Sigmoid colon (tissue), 7 donors: Measurements from ENCODE around the gene TEX264. TPM values are rescaled to one million over a fixed set of nuclear protein-coding genes. Genes with fewer than 3 reads are reported as not detected.
A peak's percentile ranks its signal among the peaks of the same experiment; 100 is the strongest.
"Not testable (repeated sequence)": the region's sequence is repeated elsewhere in the genome, so short reads cannot be mapped to it uniquely, and the experiment has no call there.

Source experiments
- DNase-seq: peaks from one replicate; pipeline ENCODE4 v3.0.0-alpha.2; 2019
- H3K27ac ChIP-seq, 4 donors: fragments of 200-600 bp; sonication (generic); one replicate each; pipeline ENCODE4 v1.5.1; 2016 to 2019; ENCODE audit warnings: mild to moderate bottlenecking in 1 of 4
- H3K27me3 ChIP-seq, 3 donors: fragments of 200-600 bp; sonication (generic); one replicate each; pipeline ENCODE4 v1.5.1; 2019; ENCODE audit warnings: mild to moderate bottlenecking in 1 of 3
- H3K36me3 ChIP-seq, 4 donors: fragments of 200-600 bp; sonication (generic); one replicate each; pipeline ENCODE4 v1.5.1; 2016 to 2019
- H3K4me1 ChIP-seq, 4 donors: fragments of 200-600 bp; sonication (generic); one replicate each; pipeline ENCODE4 v1.5.1; 2017 to 2019
- H3K4me3 ChIP-seq, 4 donors: fragments of 200-600 bp; sonication (generic); one replicate each; pipeline ENCODE4 v1.5.1; 2017 to 2019; ENCODE audit warnings: mild to moderate bottlenecking in 2 of 4, moderate library complexity in 1 of 4
- H3K9me3 ChIP-seq, 4 donors: fragments of 200-600 bp in 3 of 4; sonication (generic) in 3 of 4; one replicate each; pipeline versions ENCODE4 v1.5.1 to v1.6.1; 2013 to 2019
- EP300 ChIP-seq, 4 donors: sonication (generic); formaldehyde crosslinking; IDR thresholded peaks; one replicate each; pipeline ENCODE4 v1.6.1; 2017; ENCODE audit warnings: antibody characterized with exemption in 4 of 4
- POLR2A ChIP-seq, 2 donors: fragments of 450-650 bp; IDR thresholded peaks; one replicate each; pipeline ENCODE4 v1.6.1; 2016; ENCODE audit warnings: antibody characterized with exemption in 2 of 2, mild to moderate bottlenecking in 2 of 2, moderate library complexity in 2 of 2
- POLR2AphosphoS5 ChIP-seq, 4 donors: sonication (generic); formaldehyde crosslinking; IDR thresholded peaks; one replicate each; pipeline ENCODE4 v1.6.1; 2017; ENCODE audit warnings: antibody characterized with exemption in 4 of 4
- WGBS, 2 donors: extraction: QIAGEN DNeasy Blood & Tissue Kit; methylation state at CpG; one replicate each; pipeline ENCODE4 v1.1.7; 2013; 5-methylcytosine and 5-hydroxymethylcytosine counted together
- intact Hi-C: fragments of 100-400 bp; cut with DNase I; formaldehyde crosslinking; loops from one replicate; pipeline ENCODE4 v1.15.1; 2023
- polyA plus RNA-seq, 3 donors: library from polyadenylated mRNA; stranded (reverse); fragments of 200-250 nt; gene quantifications; one replicate each; pipeline ENCODE4 v1.2.3, GENCODE V29; 2013
- total RNA-seq, 4 donors: library from RNA; depleted of rRNA; stranded (reverse); fragments of >200 nt; gene quantifications; one replicate each; pipeline ENCODE4 v1.1.0, GENCODE V29; 2016
- TF ChIP-seq, protein P1 (sequence below), 4 experiments: fragments of 450-650 bp in 3 of 4; fragments of 200-600 bp in 1 of 4; IDR thresholded peaks; one replicate each; pipeline ENCODE4 v1.5.1; 2016 to 2019; ENCODE audit warnings: antibody characterized with exemption in 4 of 4, mild to moderate bottlenecking in 3 of 4, moderate library complexity in 2 of 4
- donor health status: healthy with polysubstance abuse.
- donor health status: Bipolar disorder and iron deficiency.
- donor health status: healthy.

The TEX264 gene
- total and polyA plus RNA-seq, 7 donors, result 23.4 to 79.7 (median 69.3) TPM

DNA sequence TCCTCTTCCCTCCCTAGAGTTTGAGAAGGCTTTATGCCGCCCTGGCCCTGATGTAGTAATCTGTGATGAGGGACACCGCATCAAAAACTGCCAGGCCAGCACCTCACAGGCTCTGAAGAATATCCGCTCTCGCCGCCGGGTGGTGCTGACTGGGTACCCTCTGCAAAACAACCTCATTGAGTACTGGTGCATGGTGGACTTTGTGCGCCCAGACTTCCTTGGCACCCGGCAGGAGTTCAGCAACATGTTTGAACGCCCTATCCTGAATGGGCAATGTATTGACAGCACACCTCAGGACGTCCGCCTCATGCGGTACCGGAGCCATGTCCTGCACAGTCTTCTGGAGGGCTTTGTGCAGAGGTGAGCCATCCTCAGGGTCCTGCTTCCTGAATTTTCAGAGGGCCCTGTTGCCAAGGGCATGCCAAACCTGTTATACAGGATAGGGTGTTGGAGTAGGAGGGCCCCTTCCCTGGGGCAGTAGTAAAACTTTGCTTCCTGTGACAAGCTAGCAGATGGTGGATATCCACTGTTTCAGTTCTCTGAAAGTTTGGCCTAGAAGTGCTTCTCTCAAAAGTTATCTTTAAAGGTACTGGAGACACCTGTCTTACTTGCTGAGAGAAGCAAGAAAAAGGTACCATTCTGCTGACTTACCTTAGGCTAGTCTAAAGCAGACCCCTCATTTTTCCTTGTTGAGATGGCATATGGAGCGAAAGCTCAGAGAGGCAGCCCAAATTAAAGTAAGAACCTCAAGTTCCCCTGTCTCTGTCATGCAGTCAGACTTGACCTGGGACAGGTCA is 33.7 kb upstream of the TEX264 start:
- DNase-seq, result no peak
- Histone ChIP-seq H3K27ac (no peak overlapping the region), H3K9me3 (no peaks in the 10 kb centered on the region), H3K4me3 (no peak overlapping the region), H3K27me3 (no peaks in the 10 kb centered on the region), H3K36me3 (peaks cover 26 to 100% (median 78%) of the 10 kb centered on the region in 4 donors), H3K4me1 (no peaks in the 10 kb centered on the region)
- TF ChIP-seq, protein P1, sequence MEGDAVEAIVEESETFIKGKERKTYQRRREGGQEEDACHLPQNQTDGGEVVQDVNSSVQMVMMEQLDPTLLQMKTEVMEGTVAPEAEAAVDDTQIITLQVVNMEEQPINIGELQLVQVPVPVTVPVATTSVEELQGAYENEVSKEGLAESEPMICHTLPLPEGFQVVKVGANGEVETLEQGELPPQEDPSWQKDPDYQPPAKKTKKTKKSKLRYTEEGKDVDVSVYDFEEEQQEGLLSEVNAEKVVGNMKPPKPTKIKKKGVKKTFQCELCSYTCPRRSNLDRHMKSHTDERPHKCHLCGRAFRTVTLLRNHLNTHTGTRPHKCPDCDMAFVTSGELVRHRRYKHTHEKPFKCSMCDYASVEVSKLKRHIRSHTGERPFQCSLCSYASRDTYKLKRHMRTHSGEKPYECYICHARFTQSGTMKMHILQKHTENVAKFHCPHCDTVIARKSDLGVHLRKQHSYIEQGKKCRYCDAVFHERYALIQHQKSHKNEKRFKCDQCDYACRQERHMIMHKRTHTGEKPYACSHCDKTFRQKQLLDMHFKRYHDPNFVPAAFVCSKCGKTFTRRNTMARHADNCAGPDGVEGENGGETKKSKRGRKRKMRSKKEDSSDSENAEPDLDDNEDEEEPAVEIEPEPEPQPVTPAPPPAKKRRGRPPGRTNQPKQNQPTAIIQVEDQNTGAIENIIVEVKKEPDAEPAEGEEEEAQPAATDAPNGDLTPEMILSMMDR (IDR thresholded peaks at IDR 0.05), result no peak
- TF ChIP-seq POLR2AphosphoS5 (IDR thresholded peaks at IDR 0.05), result no peak
- no peak for TF ChIP-seq EP300 (IDR thresholded peaks at IDR 0.05)
- no peak for TF ChIP-seq POLR2A (IDR thresholded peaks at IDR 0.05)
- intact Hi-C loops, result no loop called here
- WGBS, 2 donors, result 94 to 96% methylated on average over 14 of the region's 14 CpGs

DNA sequence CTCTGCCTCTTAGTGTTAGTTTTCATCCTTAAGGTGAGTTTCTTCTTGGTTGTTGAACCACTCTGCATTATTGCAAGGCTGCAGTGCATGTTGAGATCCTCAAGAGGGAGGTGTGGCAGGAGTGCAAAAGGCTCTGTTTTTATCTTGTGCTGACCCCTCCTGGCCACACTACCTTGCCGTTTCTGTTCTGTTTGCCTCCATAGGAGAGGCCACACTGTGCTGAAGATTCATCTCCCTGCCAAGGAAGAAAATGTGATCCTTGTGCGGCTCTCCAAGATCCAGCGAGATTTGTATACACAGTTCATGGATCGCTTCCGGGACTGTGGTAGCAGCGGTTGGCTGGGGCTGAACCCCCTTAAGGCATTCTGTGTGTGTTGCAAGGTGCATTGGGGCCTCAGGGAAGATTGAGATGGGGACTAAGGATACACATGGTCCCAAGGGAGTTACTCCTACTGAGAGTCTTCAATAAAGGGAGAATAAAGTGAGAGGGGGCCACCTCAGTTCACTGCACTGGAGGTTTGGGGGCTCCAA is 33.0 kb upstream of the TEX264 start:
- no peak overlapping the region for H3K27ac ChIP-seq

DNA sequence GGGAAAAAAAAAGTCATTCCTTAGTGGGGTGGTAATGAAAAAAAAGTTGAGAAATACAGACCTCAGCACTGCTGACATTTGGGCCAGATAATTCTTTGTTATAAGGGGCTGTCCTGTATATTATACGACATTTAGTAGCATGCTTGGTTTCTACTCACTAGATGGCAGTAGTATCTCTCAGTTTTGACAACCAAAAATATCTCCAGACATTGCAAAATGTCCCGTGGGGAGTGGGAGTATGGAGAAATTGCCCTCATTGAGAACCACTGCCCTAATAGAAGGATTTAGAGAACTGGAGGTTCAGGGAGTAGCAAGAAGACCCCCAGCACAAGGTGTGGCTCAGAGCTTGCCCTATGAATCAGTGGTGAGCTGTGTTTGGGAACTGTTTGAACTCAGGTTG is 28.6 kb upstream of the TEX264 start:
- intact Hi-C loops, result no loop called here

More for the DNA sequence above, 33.0 kb upstream of the TEX264 start:
- Histone ChIP-seq H3K36me3 (peaks cover 26 to 100% (median 78%) of the 10 kb centered on the region in 4 donors), H3K4me1 (no peaks in the 10 kb centered on the region), H3K27me3 (no peaks in the 10 kb centered on the region), H3K4me3 (no peak overlapping the region), H3K9me3 (no peaks in the 10 kb centered on the region)
- no peak for TF ChIP-seq EP300 (IDR thresholded peaks at IDR 0.05)
- TF ChIP-seq, protein P1 (IDR thresholded peaks at IDR 0.05), result peak in 3 of 4 experiments; percentile 39 to 60 (median 44)
- no peak for DNase-seq
- 77 to 78% methylated on average over 6 of the region's 6 CpGs for WGBS, 2 donors
- intact Hi-C loops, result loop anchor here (1.0 kb wide), 1 partner anchor 136 kb away; no protein-coding TSS in a partner anchor

DNA sequence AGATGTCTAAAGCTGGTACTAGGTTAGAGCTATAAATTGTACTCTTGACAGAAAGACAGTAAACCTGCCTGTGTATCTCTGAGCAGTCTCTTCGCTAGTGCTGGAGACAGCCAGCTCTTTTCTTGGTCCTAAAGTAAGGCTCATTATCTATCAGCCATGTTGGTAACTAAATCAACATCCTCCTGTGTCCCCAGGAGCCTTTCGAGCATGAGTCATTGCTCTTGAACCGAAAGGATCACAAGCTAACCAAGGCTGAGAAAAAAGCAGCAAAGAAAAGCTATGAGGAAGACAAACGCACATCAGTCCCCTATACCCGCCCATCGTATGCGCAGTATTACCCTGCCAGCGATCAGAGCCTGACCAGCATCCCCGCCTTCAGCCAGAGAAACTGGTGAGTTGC is 25.0 kb upstream of the TEX264 start:
- no peak for DNase-seq
- H3K27me3 ChIP-seq, result no peaks in the 10 kb centered on the region
- H3K4me3 ChIP-seq, result no peak overlapping the region
- no peaks in the 10 kb centered on the region for H3K4me1 ChIP-seq
- H3K36me3 ChIP-seq, result peaks cover 47 to 87% (median 70%) of the 10 kb centered on the region in 4 donors
- WGBS, 2 donors, result 97% methylated on average over 9 of the region's 9 CpGs
- intact Hi-C loops, result no loop called here
- H3K27ac ChIP-seq, result no peak overlapping the region
- peaks cover 0 to 7% (median 0%) of the 10 kb centered on the region in 4 donors for H3K9me3 ChIP-seq
- TF ChIP-seq EP300 (IDR thresholded peaks at IDR 0.05), result no peak

More for the DNA sequence above, 28.6 kb upstream of the TEX264 start:
- no peaks in the 10 kb centered on the region for H3K4me1 ChIP-seq
- DNase-seq, result no peak
- no peak overlapping the region for H3K27ac ChIP-seq
- 25 to 28% methylated on average over 2 of the region's 2 CpGs for WGBS, 2 donors
- H3K4me3 ChIP-seq, result no peak overlapping the region
- TF ChIP-seq EP300 (IDR thresholded peaks at IDR 0.05) (no peak), POLR2A (IDR thresholded peaks at IDR 0.05) (no peak)
- TF ChIP-seq, protein P1 (IDR thresholded peaks at IDR 0.05), result no peak
- H3K27me3 ChIP-seq, result no peaks in the 10 kb centered on the region
- H3K9me3 ChIP-seq, result peaks cover 0 to 2% (median 0%) of the 10 kb centered on the region in 4 donors
- H3K36me3 ChIP-seq, result peaks cover 45 to 100% (median 89%) of the 10 kb centered on the region in 4 donors

DNA sequence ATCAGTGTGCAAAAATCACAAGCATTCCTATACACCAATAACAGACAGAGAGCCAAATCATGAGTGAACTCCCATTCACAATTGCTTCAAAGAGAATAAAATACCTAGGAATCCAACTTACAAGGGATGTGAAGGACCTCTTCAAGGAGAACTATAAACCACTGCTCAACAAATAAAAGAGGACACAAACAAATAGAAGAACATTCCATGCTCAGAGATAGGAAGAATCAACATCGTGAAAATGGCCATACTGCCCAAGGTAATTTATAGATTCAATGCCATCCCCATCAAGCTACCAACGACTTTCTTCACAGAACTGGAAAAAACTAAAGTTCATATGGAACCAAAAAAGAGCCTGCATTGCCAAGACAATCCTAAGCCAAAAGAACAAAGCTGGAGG is 18.9 kb upstream of the TEX264 start:
- WGBS, 2 donors, result 81 to 89% methylated on average over 2 of the region's 2 CpGs
- H3K9me3 ChIP-seq, H3K4me1 ChIP-seq, H3K27me3 ChIP-seq, H3K4me3 ChIP-seq, H3K27ac ChIP-seq, intact Hi-C loops, DNase-seq: not testable (repeated sequence)
- peaks cover 13 to 56% (median 25%) of the 10 kb centered on the region in 4 donors for H3K36me3 ChIP-seq

DNA sequence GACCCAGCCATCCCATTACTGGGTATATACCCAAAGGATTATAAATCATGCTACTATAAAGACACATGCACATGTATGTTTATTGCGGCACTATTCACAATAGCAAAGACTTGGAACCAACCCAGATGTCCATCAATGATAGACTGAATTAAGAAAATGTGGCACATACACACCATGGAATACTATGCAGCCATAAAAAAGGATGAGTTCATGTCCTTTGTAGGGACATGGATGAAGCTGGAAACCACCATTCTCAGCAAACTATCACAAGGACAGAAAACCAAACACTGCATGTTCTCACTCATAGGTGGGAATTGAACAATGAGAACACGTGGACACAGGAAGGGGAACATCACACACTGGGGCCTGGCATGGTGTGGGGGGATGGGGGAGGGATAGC is 17.6 kb upstream of the TEX264 start:
- intact Hi-C loops, result not testable (repeated sequence)
- WGBS, 2 donors, result 94 to 100% methylated on average over 1 of the region's 2 CpGs

More for the DNA sequence above, 17.6 kb upstream of the TEX264 start:
- peaks cover 2 to 54% (median 16%) of the 10 kb centered on the region in 4 donors for H3K36me3 ChIP-seq
- not testable (repeated sequence) for H3K4me1 ChIP-seq, H3K27ac ChIP-seq, H3K4me3 ChIP-seq, H3K9me3 ChIP-seq, H3K27me3 ChIP-seq, DNase-seq
